GM12878 (cell line): ENCODE data around the gene HTR4. TPM values are rescaled to one million over a fixed set of nuclear protein-coding genes. Genes with fewer than 3 reads are reported as not detected.

Source experiments
- ATAC-seq: fragments of 200-7000 bp; cut with Tn5 transposase; 3 replicates; pipeline ENCODE4 v1.9.1; 2020; ENCODE audit warnings: mild to moderate bottlenecking, moderate library complexity
- BruUV-seq: library from RNA; stranded (reverse); fragments of 400-500 nt; replicated peaks from 2 replicates; lab custom pipeline; 2021; lab: Mats Ljungman, UMichigan
- CTCF ChIA-PET: fragments of 300-600 bp; sonication (Branson Sonifier 250); formaldehyde crosslinking; extraction: SDS; loops from one replicate; lab custom pipeline; 2021; ENCODE audit warnings: inconsistent platforms; lab: Yijun Ruan, JAX
- POLR2A ChIA-PET: fragments of 350-600 bp; formaldehyde crosslinking; extraction: SDS; loops from one replicate; lab custom pipeline; 2021; ENCODE audit warnings: inconsistent platforms; lab: Charles Lee
- RAD21 ChIA-PET: fragments of 300-600 bp; sonication (Branson Sonifier 250); formaldehyde crosslinking; loops from one replicate; lab custom pipeline; 2023; ENCODE audit warnings: antibody characterized with exemption; ENCODE audit not compliant: unreplicated experiment; lab: Charles Lee
- SMC1A ChIA-PET: fragments of 300-600 bp; sonication (Branson Sonifier 250); formaldehyde crosslinking; loops from one replicate; lab custom pipeline; 2023; ENCODE audit not compliant: unreplicated experiment, uncharacterized antibody; lab: Charles Lee
- DNase-seq: peaks from one replicate; pipeline ENCODE4 v3.0.0-alpha.2; 2011; ENCODE audit warnings: low read depth, low spot score
- FAIRE-seq: peaks from 3 replicates; lab custom pipeline; 2011; peaks lifted over from hg19 to GRCh38; lab: Jason Lieb, UNC
- H2AFZ ChIP-seq: 2 replicates; pipeline ENCODE4 v1.6.0; 2011; ENCODE audit warnings: low read depth, low read length, control low read depth; ENCODE audit not compliant: control insufficient read depth
- H3K27ac ChIP-seq: 2 replicates; pipeline ENCODE4 v1.5.1; 2011; ENCODE audit warnings: control low read depth; ENCODE audit not compliant: control insufficient read depth, insufficient read depth
- H3K27me3 ChIP-seq, 2 experiments: replicated peaks in 1 of 2; 2 replicates each; pipeline versions ENCODE4 v1.6.0 to v1.6.1; 2011; ENCODE audit warnings: low read length in 1 of 2; ENCODE audit not compliant: control insufficient read depth in 2 of 2, insufficient read depth in 2 of 2
- H3K36me3 ChIP-seq, 2 experiments: 2 replicates each; pipeline ENCODE4 v1.5.1; 2011; ENCODE audit warnings: low read length in 1 of 2; ENCODE audit not compliant: control insufficient read depth in 2 of 2, insufficient read depth in 2 of 2
- H3K4me1 ChIP-seq: 2 replicates; pipeline ENCODE4 v1.6.1; 2011; ENCODE audit warnings: mild to moderate bottlenecking, low read length, moderate library complexity, mixed read lengths; ENCODE audit not compliant: control insufficient read depth, insufficient read depth
- H3K4me2 ChIP-seq: 2 replicates; pipeline ENCODE4 v1.6.0; 2011; ENCODE audit warnings: control low read depth; ENCODE audit not compliant: control insufficient read depth, insufficient read depth
- H3K4me3 ChIP-seq: fragments of 200-600 bp; sonication (generic); 2 replicates; pipeline ENCODE4 v1.5.1; 2016
- H3K79me2 ChIP-seq: 2 replicates; pipeline ENCODE4 v1.6.0; 2011; ENCODE audit warnings: low read length; ENCODE audit not compliant: control insufficient read depth, insufficient read depth
- H3K9ac ChIP-seq: 2 replicates; pipeline ENCODE4 v1.8.0; 2011; ENCODE audit warnings: low read length, control low read depth, mixed read lengths; ENCODE audit not compliant: control insufficient read depth, insufficient read depth
- H3K9me3 ChIP-seq: replicated peaks from 3 replicates; pipeline ENCODE4 v1.5.1; 2011; ENCODE audit warnings: mild to moderate bottlenecking, low read length; ENCODE audit not compliant: control insufficient read depth, insufficient read depth
- H4K20me1 ChIP-seq: 2 replicates; pipeline ENCODE4 v1.6.0; 2011; ENCODE audit not compliant: control insufficient read depth, insufficient read depth
- CEBPZ ChIP-seq: fragments of 150-350 bp; IDR thresholded peaks from 2 replicates; pipeline ENCODE4 v1.6.1; 2016; ENCODE audit warnings: low read depth, low read length
- CREM ChIP-seq: IDR thresholded peaks from 2 replicates; pipeline ENCODE4 v1.6.1; 2014; ENCODE audit warnings: antibody characterized with exemption, low read depth
- POLR2A ChIP-seq: IDR thresholded peaks from 2 replicates; pipeline ENCODE4 v1.6.1; 2011; ENCODE audit warnings: low read depth, mild to moderate bottlenecking, low read length
- TAF1 ChIP-seq: IDR thresholded peaks from 2 replicates; pipeline ENCODE4 v1.6.1; 2011; ENCODE audit warnings: mild to moderate bottlenecking, low read depth, low read length, borderline replicate concordance
- ZNF274 ChIP-seq: IDR thresholded peaks from one replicate; pipeline ENCODE4 v1.8.0; 2011; ENCODE audit not compliant: insufficient read length, insufficient read depth
- WGBS: methylation state at CpG from one replicate; pipeline ENCODE4 v1.1.6; 2016; ENCODE audit warnings: low lambda C conversion rate; ENCODE audit not compliant: insufficient replicate concordance, insufficient coverage; ENCODE audit errors: missing lambda C conversion rate; 5-methylcytosine and 5-hydroxymethylcytosine counted together
- in situ Hi-C: fragments of 300-500 bp; cut with MboI; formaldehyde crosslinking; loops from 9 replicates; pipeline ENCODE4 v1.14.3; 2018; ENCODE audit warnings: mixed read lengths
- intact Hi-C: fragments of 100-400 bp; cut with micrococcal nuclease; formaldehyde crosslinking; loops from one replicate; pipeline ENCODE4 v1.14.2; 2022; ENCODE audit not compliant: unreplicated experiment
- polyA plus RNA-seq, 11 experiments: library from polyadenylated mRNA; depleted of rRNA in 4 of 11; unstranded in 6 of 11; stranded (reverse) in 5 of 11; fragments of >200 nt; fragmentation: Nextera tagmentation in 4 of 11; fragmentation: Illumina TruSeq in 1 of 11; extraction: Ambion mirVana in 4 of 11; extraction: Trizol in 1 of 11; gene quantifications; 1 replicate in 1 of 11; 2 replicates in 10 of 11; pipeline versions ENCODE4 v1.2.1 to v1.2.3, GENCODE V29; 2011 to 2016; ENCODE audit warnings: inconsistent platforms in 2 of 11, missing spikeins in 2 of 11, low read depth in 1 of 11
- total RNA-seq, 4 experiments: library from RNA; depleted of rRNA in 3 of 4; stranded (reverse); fragments of >200 nt in 3 of 4; fragmentation: Illumina TruSeq in 1 of 4; extraction: Trizol in 1 of 4; gene quantifications; 2 replicates each; pipeline versions ENCODE4 v1.2.1 to v1.2.3, GENCODE V29; 2013 to 2021
- TF ChIP-seq, protein P1 (sequence below): fragments of 450-650 bp; IDR thresholded peaks from 2 replicates; pipeline ENCODE4 v1.6.1; 2016; ENCODE audit warnings: mild to moderate bottlenecking
- TF ChIP-seq, protein P2 (sequence below): fragments of 450-650 bp; IDR thresholded peaks from 2 replicates; pipeline ENCODE4 v1.6.1; 2018; ENCODE audit warnings: borderline replicate concordance, mild to moderate bottlenecking; ENCODE audit not compliant: partially characterized antibody

The HTR4 gene
- total and polyA plus RNA-seq, 10 of the 15 experiments (the other 5 are each of a cell fraction or from before 2014, with no cell fraction given), result not detected

DNA sequence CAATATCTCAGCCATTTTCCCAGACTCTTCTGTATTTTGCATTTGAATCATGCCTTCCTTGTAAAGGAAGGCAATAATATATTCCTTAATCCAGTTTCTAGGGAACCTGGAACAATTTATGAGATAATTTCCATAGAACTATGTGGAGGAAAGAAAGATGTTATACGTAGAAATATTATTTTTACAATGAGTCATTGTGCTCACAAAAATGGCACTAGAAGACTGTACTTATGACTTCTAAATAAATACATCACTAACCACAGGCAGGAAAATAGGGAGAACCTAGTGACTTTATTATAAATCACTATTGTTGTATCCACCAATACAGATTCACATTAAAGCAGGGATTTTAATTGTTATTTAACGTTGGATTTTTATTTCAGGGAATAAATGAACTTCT is 182.9 kb downstream of the HTR4 start:
- in situ Hi-C loops, result no loop called here
- ChIA-PET POLR2A (no interaction called here), SMC1A (no interaction called here), CTCF (interaction anchor here (1.0 kb wide), 1 partner anchor 16 kb away, joined by 3 read pairs; no protein-coding TSS in a partner anchor), RAD21 (no interaction called here)
- Histone ChIP-seq H3K9me3 (no peaks in the 10 kb centered on the region), H3K79me2 (no peaks in the 10 kb centered on the region), H2AFZ (no peak overlapping the region), H3K27me3 (no peaks in the 10 kb centered on the region), H3K9ac (no peak overlapping the region), H4K20me1 (no peaks in the 10 kb centered on the region), H3K4me1 (no peaks in the 10 kb centered on the region), H3K27ac (no peak overlapping the region), H3K4me3 (no peak overlapping the region), H3K36me3 (no peaks in the 10 kb centered on the region), H3K4me2 (no peak overlapping the region)
- BruUV-seq, result no TSS peak
- intact Hi-C loops, result no loop called here
- WGBS, result 3% methylated on average over 2 of the region's 2 CpGs
- no peak for FAIRE-seq
- no peak for ATAC-seq
- no peak for TF ChIP-seq POLR2A
- TF ChIP-seq, protein P1, sequence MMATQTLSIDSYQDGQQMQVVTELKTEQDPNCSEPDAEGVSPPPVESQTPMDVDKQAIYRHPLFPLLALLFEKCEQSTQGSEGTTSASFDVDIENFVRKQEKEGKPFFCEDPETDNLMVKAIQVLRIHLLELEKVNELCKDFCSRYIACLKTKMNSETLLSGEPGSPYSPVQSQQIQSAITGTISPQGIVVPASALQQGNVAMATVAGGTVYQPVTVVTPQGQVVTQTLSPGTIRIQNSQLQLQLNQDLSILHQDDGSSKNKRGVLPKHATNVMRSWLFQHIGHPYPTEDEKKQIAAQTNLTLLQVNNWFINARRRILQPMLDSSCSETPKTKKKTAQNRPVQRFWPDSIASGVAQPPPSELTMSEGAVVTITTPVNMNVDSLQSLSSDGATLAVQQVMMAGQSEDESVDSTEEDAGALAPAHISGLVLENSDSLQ, result no peak
- TF ChIP-seq ZNF274, result no peak
- TF ChIP-seq CREM, result no peak
- TF ChIP-seq CEBPZ, result no peak
- TF ChIP-seq, protein P2, sequence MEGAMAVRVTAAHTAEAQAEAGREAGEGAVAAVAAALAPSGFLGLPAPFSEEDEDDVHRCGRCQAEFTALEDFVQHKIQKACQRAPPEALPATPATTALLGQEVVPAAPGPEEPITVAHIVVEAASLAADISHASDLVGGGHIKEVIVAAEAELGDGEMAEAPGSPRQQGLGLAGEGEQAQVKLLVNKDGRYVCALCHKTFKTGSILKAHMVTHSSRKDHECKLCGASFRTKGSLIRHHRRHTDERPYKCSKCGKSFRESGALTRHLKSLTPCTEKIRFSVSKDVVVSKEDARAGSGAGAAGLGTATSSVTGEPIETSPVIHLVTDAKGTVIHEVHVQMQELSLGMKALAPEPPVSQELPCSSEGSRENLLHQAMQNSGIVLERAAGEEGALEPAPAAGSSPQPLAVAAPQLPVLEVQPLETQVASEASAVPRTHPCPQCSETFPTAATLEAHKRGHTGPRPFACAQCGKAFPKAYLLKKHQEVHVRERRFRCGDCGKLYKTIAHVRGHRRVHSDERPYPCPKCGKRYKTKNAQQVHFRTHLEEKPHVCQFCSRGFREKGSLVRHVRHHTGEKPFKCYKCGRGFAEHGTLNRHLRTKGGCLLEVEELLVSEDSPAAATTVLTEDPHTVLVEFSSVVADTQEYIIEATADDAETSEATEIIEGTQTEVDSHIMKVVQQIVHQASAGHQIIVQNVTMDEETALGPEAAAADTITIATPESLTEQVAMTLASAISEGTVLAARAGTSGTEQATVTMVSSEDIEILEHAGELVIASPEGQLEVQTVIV, result no peak
- TF ChIP-seq TAF1, result no peak
- no peak for DNase-seq
